NCI-H2227 treated with DMSO at 0.1 percent for 48 hours (cell line): ENCODE measurements around the gene DTD2.
"Not testable (repeated sequence)": the region's sequence is repeated elsewhere in the genome, so short reads cannot be mapped to it uniquely, and the experiment has no call there.

Experiments
- DNase-seq: peaks from one replicate; lab custom pipeline; 2025; lab: John Stamatoyannopoulos, UW

DTD2 gene

DNA sequence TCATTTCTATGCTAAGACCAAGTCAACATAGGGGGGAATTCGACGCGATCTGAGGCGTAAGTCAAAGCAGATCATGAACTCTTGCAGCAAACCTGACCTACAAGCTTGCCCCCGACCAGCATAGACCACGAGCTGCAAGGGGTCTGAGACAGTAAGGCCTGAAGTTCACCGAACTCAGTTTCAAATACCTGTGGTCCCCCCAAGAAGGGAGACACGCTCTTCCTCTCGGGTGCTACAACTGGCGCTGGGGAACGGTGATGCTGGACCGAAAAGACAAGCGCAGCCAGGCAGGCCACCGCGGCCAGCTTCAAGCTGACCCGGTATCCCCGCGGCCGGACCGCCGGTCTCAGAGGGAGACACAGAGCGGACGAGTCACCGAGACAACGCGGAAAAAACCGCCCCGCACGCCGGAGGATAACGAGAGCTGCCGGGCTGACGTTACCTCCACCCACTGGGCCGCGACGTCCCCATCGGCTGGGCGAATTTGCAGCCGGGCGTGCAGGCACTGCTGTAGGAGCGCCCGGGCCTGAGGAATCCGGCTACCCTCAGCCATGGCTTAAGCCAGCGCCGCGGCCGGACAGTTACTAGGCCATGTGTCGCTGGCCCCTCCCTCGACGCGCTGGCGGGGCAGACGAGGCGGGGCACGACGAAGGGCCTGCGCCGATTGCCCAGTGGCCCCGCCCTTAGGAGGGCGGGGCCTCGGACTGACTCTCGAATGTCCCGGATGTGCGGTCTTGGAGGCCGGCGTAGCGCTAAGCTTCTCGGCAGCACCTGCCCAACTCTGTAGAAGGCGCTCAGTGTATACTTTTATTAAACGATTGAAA is at the start of gene DTD2:
Gene DTD2 (minus strand): TSS at position 666 of the 824 bp plus-strand sequence. CDS start 113 bp downstream, at position 553.
- peak; percentile 93 for DNase-seq

DNA sequence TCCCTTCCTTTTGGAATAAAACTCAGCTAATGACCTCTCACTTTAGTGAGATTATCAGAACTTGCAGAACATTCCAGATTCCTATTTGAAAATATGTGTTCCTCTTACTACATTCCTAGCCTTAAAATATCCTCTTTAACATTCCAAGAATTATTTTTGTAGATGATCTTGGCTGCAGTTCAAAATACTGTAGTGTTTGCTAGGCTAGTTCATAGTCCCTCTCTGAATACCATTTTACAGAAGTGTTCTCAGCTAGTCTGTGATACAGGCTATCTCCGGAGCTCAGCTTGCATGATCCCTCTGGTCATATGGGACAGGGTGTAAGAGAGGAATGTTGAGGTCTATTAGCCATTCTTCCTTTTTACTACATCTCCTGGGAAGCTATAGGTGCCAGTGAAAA is 48.1 kb upstream of the DTD2 start:
- no peak for DNase-seq

DNA sequence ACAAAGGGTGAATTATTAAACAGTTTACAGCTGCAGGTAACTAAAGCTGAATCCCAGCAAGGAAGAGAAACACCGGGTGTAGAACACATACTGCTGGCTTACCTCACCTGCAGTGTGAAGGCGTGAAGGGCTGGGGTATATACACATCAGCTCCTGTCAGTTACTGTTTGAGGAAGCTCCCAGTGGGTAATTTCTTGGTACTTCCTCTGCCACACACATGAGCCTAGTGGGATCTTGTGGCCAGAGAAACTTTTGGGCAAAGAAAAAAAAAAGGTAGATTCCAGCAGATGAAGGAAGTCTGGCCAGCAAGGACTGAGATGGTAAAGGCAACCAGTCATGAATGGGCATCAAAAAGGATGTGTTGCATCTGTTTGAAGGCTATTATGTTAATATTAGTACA is 44.6 kb upstream of the DTD2 start:
- no peak for DNase-seq

DNA sequence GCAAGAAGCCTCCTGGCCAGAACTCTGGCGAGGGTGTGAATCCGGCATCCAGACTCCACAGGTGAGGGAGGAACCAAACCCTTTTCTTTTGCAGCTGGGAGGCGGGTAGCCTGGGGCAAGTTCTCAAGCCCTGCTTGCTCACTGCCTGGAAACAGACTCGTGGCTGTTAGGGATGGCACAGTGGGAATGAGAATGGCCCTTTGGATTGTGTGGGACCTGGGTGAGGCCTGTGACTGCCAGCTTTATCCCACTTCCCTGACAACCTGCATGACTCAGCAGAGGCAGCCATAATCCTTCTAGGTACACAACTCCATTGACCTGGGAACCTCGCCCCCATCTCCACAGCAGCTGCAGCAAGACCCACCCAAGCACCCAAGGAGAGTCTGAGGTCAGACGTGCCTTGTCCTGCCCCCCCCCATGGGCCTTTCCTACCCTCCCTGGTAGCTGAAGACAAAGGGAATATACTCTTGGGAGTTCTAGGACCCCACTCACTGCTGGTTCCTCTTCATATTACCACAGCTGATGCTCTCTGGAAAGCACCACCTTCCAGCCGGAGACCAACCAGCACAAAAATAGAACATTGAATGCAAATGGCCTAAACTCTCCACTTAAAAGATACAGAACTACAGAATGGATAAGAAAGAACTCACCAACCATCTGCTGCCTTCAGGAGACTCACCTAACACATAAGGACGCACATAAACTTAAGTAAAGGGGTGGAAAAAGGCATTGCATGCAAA is 35.6 kb upstream of the DTD2 start:
- DNase-seq: no peak

DNA sequence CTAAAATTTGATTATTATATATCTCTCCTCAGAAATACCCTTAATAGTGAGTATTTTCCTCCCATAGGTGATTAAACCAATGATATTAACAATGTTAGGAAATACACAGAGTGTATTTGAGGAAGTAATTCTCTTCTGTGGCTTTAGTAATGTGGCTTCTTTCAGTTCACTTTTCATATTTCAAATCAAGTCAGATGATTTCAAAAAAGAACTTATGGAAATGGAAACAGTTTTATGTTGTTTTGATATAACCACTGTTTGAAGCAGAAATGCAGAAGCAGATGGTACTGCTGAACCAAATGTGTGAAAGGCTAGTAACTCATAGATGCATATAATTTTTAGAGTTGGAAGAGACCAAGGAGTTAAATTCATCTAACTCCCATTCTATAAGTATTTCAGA is 32.4 kb upstream of the DTD2 start:
- DNase-seq: no peak

DNA sequence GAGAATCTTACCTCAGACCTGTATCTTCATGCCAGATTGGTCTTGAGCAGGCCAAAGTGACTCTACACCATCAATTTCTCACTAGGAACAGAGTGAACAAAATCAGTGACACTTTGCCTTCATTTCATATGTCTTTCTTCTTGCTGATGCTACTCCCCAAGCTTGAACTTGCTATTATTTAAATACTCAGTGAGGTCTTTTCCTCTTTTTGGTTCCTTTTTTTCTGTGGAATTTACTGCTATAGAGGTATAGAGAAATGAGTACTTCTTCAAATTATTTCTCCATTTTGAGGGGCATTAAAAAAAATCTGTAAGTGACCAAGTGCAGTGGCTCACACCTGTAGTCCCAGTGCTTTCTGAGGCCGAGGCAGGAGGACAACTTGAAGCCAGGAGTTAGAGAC is 30.6 kb upstream of the DTD2 start, which contains the start of gene GPR33:
Gene GPR33 (minus strand): TSS at position 154 of the 400 bp plus-strand sequence. CDS start 4,074 bp downstream, outside the sequence.
- no peak for DNase-seq

DNA sequence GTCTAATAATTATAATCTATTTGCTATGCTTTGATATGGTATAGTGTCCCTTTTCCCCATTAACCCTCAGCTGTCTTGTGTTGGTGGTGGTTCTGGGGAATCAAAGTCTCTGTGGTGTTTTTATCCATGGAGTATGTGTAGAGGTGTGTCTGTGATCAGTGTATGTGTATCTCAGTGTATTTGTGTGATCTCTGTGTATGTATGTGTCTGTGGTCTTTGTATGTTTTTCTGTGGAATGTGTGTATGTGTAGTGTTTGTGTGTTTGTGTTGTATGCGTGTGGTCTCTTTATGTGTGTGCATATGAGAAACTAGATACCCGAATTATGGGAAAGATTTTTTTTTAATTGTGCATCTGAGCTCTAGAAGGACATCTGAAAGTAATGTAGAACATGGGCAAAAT is 29.5 kb upstream of the DTD2 start:
- DNase-seq: no peak

DNA sequence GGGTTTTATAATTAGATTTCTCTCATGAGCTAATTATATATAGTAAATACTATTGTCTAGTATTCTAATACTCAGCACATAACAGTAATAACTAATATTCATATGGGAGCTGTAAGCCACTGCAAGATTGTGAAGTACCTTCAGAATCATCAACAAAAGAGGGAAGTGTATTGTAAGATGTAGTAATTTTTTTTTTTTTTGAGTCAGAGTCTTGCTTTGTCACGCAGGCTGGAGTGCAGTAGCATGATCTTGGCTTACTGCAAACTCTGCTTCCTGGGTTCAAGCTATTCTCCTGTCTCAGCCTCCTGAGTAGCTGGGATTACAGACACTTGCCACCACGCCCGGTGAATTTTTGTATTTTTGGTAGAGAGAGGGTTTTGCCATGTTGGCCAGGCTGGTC is 27.4 kb upstream of the DTD2 start:
- no peak for DNase-seq

DNA sequence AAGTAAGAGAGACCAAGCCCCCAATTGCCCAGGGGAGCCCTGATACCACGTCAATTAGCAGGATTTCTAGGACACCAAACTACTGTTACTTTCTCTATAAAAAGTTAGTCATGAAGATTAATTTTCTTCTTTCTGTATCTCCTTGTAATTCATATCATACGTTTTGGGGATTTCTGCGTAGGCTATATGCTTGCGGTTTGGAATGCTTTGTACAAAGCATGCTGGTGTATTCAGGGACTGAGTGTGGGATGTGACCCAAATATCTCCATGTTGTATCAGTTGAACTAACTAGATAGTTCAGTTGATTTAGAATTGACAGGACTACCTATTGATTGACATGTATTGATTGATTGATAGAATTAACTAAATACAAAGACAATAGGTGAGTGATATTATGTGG is 22.9 kb upstream of the DTD2 start:
- no peak for DNase-seq

DNA sequence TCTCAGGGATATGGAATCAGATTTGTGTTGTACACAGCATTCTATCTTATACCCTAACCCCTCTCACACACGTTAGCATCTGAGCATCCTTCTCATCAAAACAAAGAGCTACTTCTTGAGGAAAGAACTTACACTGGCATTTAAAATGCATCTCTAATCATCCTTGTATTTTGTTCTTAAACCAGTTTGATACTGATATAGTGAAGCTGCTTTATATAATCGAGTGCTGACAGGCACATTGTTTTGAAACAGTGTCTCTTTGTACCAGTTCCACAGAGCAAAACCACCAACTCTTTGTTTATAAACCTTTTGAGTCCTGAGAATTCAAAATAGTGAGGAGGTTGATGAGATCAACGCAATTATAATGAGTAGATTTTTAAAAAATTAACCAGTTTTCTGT is 21.7 kb upstream of the DTD2 start:
- DNase-seq: no peak

DNA sequence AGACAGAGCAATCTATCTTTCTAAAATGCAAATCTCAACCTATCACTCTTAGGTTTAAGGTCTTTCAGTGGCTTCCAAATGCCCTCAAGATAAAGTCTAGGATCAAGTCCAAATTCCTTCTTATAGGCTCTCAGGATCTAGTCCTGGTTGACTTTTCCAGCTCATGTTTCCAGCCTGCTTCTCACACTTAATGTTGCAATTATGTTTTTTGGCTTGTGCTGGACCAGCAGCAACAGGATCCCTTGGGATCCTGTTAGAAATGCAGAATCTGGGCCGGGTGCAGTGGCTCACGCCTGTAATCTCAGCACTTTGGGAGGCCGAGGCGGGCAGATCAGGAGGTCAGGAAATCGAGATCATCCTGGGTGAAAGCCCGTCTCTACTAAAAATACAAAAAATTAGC is 19.9 kb upstream of the DTD2 start:
- DNase-seq: no peak

DNA sequence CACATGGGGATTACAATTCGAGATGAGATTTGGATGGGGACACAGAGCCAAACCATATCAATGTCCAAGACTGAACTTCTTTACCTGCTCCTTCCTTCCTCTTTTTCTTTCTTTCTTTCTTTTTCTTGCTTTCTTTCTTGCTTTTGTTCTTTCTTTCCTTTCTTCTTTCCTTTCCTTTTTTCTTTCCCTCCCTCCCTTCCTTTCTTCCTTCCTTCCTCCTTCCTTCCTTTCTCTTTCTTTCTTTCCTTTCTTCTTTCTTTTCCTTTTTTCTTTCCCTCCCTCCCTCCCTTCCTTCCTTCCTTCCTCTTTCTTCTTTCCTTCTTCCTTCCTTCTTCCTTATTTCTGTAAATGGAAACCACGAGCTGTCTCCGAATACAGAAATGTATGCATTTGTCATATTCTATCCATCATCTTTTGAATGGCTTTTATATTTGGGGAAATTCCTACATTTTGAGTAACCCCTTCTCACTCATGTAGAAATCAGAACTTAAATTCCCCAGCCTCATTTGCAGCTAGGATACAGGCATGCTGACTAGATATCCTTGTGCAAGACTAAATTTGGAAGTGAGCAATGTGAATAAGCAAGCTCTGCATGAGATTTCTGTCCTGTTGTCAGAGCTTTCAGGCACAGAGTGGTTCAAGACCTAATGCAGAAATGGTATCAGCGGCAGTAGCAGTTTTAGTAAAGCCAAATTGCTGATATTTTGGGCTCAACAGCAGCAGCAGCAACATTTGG is 19.0 kb upstream of the DTD2 start:
- DNase-seq: no peak

DNA sequence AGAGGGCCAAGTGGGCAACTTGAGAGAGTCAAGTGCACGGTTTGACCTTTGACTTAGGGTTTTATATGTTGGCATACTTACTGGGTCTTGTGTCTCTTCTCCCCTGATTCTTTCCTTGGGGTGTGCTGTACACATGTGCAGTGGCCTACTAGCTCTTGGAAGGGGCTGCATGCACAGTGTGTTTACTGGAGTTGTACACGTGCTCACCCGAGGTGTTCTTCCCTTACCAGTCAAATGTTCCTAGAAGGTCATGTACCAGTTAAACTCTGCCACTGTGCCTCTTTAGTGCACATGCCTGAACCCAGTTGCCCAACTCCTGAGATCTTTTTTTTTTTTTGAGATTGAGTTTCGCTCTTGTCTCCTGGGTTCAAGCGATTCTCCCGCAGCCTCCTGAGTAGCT is 9.2 kb upstream of the DTD2 start:
- DNase-seq: no peak

DNA sequence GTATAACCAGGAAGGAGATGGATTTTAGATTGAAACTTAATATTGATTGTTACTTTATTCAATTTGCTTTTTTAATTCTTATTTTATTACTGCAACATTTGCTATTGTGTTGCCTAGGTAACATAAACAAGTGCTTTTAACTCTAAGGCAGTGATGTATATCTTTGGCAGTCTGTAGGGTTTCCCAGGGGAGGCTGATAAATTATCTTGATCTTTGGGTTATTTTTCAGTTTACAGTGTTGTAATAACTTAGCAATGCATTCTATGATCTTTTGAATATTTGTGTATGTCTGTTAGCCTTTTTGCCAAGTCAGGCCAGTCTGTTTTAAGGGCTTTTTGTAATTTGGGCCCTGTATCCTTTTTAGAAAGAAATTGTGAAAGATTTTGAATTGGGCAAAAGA is 7.8 kb upstream of the DTD2 start:
- DNase-seq: no peak

DNA sequence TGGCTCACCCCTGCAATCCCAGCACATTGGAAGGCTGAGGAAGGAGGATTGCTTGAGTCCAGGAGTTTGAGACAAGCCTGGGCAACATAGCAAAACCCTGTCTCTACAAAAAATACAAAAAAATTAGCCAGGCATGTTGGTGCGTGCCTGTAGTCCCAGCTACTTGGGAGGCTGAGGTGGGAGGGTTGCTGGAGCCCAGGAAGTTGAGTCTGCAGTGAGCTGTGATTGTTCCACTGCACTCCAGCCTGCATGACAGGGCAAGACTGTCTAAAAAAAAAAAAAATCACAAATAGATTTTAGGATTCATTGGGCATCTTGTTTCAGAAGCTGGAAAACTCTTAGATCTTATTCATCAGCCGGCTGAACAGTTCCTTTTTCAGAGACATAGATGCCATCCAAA is 5.1 kb upstream of the DTD2 start:
- DNase-seq: not testable (repeated sequence)

DNA sequence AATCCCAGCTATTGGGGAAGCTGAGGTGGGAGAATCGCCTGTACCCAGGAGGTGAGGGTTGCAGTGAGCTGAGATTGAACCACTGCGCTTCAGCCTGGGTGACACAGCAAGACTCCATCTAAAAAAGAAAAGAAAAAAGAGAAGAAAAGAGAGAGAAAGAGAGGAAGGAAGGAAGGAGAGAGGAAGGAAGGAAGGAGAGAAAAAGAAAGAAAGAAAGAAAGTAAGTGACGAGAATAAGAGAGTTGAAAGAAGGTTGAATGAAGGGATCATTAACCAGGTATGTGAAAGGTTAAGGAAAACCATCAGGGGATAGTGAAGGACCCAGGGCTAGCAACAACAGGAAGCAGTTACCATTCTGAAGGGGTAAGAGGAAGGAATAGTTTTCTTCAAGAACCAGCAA is 4.2 kb upstream of the DTD2 start:
- DNase-seq: no peak

DNA sequence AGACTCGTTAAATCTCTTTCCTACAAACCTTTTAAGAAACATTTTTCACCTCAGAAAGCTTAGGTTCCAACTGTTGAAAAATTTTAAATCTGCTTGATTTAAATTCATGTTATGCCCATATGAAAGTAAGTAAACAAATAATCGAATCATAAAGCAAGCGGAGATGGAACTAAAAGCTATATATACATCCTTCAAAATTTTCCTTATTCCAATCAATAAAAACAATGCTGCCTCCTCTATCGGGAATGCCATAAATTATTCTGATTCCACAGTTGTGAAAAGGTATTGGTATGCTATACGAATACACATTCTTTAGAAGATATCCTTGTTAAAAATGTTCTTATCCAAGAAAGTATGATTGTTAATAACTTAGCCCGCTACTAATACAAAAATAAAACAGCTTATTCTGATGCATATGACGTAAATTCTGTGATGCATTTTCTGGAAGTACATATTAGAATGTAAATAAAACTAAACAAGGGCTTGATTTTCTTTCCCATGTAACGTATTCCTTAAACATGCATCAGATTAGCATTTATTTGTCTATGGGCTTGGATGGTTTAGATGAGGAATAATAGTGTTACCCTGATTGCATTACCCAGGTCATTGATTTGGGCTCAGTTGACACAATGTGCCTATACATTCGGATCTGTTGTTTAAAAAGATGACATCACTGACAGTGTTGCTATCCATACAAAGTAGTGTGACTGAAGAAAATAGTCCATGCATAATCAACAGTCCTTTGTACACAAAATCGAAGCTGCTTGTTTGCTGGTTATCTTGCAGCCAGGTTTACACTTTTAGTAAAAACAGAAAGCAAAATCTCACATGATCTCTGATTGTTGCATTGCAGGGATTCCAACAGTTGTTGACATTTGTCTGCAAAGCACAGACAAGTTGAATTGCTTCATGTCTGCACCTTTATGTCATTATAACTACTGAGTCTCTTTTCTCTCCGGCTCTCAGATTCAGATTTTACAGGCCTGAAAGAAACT is 656 bp upstream of the DTD2 start:
- no peak for DNase-seq

DNA sequence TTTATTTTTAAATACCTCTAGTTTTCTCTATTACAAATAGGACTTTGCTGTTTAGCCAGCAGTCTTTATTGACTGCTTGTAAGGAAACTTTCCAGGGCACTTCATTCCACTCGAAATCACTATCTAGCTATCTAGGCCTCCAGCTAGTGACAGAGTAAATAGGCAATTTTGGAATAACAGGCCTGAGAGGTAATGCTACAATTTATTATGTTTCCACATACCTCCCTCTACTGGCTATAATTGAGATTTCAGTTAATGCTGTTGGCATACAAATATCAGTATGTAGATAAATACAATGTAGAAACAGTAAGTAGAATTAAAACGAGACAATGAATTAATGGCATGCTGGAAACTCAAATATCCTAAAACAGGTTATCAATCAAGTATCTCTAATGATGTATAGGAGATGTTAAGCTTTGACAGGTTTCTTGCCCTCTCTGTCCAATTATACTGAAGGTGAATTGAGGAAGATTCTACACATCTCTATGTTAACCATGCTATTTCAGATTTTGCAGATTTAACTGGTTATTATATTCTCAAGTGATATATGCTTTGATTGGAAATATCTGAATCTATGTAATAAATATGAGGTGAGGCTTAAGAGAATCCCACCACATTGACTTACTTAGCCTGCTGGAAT is 7.2 kb downstream of the DTD2 start:
- DNase-seq: no peak

DNA sequence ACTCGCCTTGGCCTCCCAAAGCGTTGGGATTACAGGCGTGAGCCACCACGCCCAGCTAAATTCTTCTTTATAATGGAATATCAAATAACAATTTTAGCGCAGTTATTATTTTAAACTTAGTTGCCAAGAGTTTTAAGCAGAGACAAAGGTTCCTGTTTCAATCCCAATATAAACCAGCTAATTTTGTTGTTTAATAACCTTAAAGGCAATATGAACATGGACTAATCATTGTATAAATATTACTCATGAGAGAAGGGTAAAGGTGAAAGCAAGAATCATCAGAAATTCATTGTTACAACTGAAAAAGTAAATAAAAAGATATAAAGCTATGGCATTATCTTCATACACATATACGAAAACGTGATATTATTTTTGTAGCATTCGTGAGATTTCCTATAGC is 8.2 kb downstream of the DTD2 start:
- DNase-seq: no peak

DNA sequence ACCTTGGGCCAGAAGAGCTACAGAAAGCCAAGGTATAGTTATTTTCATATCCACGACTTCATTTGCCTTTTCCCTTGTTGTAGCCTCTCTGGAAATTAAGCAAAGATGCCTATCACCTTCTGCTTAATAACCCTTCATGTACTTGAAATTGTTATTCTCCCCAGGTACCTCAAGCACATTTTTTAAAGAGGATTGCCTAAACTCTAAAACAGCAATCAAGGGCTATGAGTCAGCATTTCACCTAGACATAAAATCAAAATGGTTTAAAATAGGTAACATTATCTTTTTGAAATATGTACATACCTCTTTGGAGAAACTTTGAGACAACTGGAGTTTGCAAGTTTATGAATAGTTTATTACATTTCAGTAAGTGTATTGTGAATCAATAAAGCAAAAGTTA is 11.6 kb downstream of the DTD2 start:
- no peak for DNase-seq

DNA sequence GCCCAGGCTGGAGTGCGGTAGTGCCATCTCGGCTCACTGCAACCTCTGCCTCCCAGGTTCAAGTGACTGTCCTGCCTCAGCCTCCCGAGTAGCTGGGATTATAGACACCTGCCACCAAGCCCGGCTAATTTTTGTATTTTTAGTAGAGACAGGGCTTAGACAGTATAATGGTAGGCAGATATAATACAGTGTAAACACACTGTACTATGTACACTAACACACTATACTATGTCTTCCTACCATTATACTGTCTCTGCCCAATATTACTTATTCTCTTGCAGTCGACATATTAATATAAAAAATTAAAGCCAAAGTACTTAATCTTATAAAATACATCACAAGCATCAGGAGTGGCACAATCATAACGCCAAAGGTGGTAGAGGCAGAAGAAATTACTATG is 15.0 kb downstream of the DTD2 start:
- no peak for DNase-seq
